ENCODE measurements around the gene CCDC186. TPM values are rescaled to one million over a fixed set of nuclear protein-coding genes. Genes with fewer than 3 reads are reported as not detected.

The CCDC186 gene
- total and polyA plus RNA-seq, 2 of the 13 experiments (the other 11 are each of a cell fraction or from before 2014, with no cell fraction given): 4.2 to 11.8 TPM

DNA sequence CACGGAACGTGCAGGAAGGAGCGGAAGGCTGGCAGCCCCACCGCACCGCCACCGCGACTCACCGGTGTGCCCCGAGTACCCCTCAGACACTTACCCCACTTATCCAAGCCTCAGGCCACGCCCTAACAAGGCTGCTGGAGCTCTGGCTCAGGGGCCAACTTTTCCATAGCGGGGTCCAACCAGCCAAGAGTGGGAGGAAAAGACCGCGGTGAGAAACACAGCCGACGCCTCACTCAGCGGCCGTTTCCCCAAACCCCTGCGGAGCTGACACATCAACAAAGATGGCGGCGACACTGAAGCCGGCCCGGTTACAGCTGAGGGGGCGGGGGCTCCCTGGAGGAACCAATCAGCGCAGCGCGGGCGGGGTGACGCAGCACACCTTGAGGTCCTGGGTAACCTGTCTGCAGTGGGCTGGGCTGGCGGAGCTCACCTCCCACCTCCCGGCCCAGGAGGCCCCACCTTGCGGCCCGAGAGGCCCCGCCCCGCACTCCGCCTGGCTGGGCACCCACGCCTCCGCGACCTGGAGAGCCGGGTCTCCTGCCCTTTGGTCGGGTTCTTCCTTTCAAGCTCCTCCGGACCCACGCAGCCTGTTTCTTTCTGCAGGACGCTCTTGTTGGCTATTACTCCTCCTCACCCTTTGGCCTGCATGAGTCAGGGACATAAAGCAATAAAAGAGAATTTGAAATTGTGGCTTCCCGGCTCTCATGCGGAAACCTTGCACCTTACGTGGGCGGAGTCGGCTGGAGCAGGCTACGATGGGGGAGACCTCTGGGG is at the start of gene CCDC186 (continued):
- TF ChIP-seq ZNF563 (CRISPR knock-in tag; IDR thresholded peaks at IDR 0.05) (peak; percentile 12; the same call in 1 of the 2 replicates), ZNF33A (CRISPR knock-in tag; IDR thresholded peaks at IDR 0.05; ENCODE audit: borderline replicate concordance) (no peak), IRX3 (CRISPR knock-in tag; IDR thresholded peaks at IDR 0.05; ENCODE audit: borderline replicate concordance, low read depth) (0 out of 2 replicates have a peak, but pooled peaks have one; percentile 76), ZNF282 (IDR thresholded peaks at IDR 0.05; ENCODE audit: partially characterized antibody) (no peak), HDAC1 (CRISPR knock-in tag; IDR thresholded peaks at IDR 0.05) (peak; percentile 65), EP300 (IDR thresholded peaks at IDR 0.05; ENCODE audit: low read depth in 2 of 2, low read length in 2 of 2) (no peak), EP300 (CRISPR knock-in tag; IDR thresholded peaks at IDR 0.05; ENCODE audit: borderline replicate concordance) (no peak), FIP1L1 (IDR thresholded peaks at IDR 0.05; ENCODE audit: borderline replicate concordance, insufficient read depth, low read depth, low read length) (no peak), GABPB1 (CRISPR knock-in tag; IDR thresholded peaks at IDR 0.05) (peak; percentile 66; the same call in 1 of the 2 replicates), ZBTB1 (CRISPR knock-in tag; IDR thresholded peaks at IDR 0.05; ENCODE audit: borderline replicate concordance) (no peak), ZMYM3 (CRISPR knock-in tag; IDR thresholded peaks at IDR 0.05) (no peak; the same call in 1 of the 2 replicates), JUNB (CRISPR knock-in tag; IDR thresholded peaks at IDR 0.05; ENCODE audit: borderline replicate concordance) (no peak), ZBTB38 (CRISPR knock-in tag; IDR thresholded peaks at IDR 0.05) (peak; percentile 65; the same call in 1 of the 2 replicates), HDAC2 (CRISPR knock-in tag; IDR thresholded peaks at IDR 0.05) (peak; percentile 37), HOXA3 (CRISPR knock-in tag; IDR thresholded peaks at IDR 0.05) (peak; percentile 98), TARDBP (CRISPR knock-in tag; IDR thresholded peaks at IDR 0.05) (peak; percentile 15; the same call in 1 of the 2 replicates), ZKSCAN1 (IDR thresholded peaks at IDR 0.05; ENCODE audit: low read length) (no peak), ZFP62 (CRISPR knock-in tag; IDR thresholded peaks at IDR 0.05) (no peak), ZNF570 (CRISPR knock-in tag; IDR thresholded peaks at IDR 0.05; ENCODE audit: borderline replicate concordance) (no peak), ZNF3 (CRISPR knock-in tag; IDR thresholded peaks at IDR 0.05) (no peak), POLR2AphosphoS2 (IDR thresholded peaks at IDR 0.05; ENCODE audit: low read depth, low read length) (no peak)
- TF ChIP-seq, protein P1, sequence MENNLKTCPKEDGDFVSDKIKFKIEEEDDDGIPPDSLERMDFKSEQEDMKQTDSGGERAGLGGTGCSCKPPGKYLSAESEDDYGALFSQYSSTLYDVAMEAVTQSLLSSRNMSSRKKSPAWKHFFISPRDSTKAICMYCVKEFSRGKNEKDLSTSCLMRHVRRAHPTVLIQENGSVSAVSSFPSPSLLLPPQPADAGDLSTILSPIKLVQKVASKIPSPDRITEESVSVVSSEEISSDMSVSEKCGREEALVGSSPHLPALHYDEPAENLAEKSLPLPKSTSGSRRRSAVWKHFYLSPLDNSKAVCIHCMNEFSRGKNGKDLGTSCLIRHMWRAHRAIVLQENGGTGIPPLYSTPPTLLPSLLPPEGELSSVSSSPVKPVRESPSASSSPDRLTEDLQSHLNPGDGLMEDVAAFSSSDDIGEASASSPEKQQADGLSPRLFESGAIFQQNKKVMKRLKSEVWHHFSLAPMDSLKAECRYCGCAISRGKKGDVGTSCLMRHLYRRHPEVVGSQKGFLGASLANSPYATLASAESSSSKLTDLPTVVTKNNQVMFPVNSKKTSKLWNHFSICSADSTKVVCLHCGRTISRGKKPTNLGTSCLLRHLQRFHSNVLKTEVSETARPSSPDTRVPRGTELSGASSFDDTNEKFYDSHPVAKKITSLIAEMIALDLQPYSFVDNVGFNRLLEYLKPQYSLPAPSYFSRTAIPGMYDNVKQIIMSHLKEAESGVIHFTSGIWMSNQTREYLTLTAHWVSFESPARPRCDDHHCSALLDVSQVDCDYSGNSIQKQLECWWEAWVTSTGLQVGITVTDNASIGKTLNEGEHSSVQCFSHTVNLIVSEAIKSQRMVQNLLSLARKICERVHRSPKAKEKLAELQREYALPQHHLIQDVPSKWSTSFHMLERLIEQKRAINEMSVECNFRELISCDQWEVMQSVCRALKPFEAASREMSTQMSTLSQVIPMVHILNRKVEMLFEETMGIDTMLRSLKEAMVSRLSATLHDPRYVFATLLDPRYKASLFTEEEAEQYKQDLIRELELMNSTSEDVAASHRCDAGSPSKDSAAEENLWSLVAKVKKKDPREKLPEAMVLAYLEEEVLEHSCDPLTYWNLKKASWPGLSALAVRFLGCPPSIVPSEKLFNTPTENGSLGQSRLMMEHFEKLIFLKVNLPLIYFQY (CRISPR knock-in tag; IDR thresholded peaks at IDR 0.05; ENCODE audit: borderline replicate concordance): peak; percentile 82; the same call in 1 of the 2 replicates
- TF ChIP-seq, protein P2, sequence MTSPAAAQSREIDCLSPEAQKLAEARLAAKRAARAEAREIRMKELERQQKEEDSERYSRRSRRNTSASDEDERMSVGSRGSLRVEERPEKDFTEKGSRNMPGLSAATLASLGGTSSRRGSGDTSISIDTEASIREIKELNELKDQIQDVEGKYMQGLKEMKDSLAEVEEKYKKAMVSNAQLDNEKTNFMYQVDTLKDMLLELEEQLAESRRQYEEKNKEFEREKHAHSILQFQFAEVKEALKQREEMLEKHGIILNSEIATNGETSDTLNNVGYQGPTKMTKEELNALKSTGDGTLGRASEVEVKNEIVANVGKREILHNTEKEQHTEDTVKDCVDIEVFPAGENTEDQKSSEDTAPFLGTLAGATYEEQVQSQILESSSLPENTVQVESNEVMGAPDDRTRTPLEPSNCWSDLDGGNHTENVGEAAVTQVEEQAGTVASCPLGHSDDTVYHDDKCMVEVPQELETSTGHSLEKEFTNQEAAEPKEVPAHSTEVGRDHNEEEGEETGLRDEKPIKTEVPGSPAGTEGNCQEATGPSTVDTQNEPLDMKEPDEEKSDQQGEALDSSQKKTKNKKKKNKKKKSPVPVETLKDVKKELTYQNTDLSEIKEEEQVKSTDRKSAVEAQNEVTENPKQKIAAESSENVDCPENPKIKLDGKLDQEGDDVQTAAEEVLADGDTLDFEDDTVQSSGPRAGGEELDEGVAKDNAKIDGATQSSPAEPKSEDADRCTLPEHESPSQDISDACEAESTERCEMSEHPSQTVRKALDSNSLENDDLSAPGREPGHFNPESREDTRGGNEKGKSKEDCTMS (CRISPR knock-in tag; conservative IDR thresholded peaks at IDR 0.05): no peak
- TF ChIP-seq, protein P3, sequence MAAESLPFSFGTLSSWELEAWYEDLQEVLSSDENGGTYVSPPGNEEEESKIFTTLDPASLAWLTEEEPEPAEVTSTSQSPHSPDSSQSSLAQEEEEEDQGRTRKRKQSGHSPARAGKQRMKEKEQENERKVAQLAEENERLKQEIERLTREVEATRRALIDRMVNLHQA (CRISPR knock-in tag; IDR thresholded peaks at IDR 0.05): no peak

Measured in HepG2 (cell line).